GM23248 (cell line): Measurements from ENCODE around the gene KIF12. TPM values are rescaled to one million over a fixed set of nuclear protein-coding genes. Genes with fewer than 3 reads are reported as not detected.

Experiments
- DNase-seq: peaks from one replicate; pipeline ENCODE4 v3.0.0-alpha.2; 2015
- H2AFZ ChIP-seq: fragments of 200-600 bp; sonication (generic); 2 replicates; pipeline ENCODE4 v1.6.1; 2016; ENCODE audit warnings: antibody characterized with exemption
- H3F3A ChIP-seq: fragments of 200-600 bp; sonication (generic); 2 replicates; pipeline ENCODE4 v1.6.1; 2016; ENCODE audit warnings: mild to moderate bottlenecking, antibody characterized with exemption, mixed run types; ENCODE audit not compliant: insufficient read depth
- H3K27ac ChIP-seq: fragments of 200-600 bp; sonication (generic); 2 replicates; pipeline ENCODE4 v1.5.1; 2016; ENCODE audit warnings: mild to moderate bottlenecking
- H3K27me3 ChIP-seq: fragments of 200-600 bp; sonication (generic); replicated peaks from 2 replicates; pipeline ENCODE4 v1.6.1; 2016; ENCODE audit warnings: mild to moderate bottlenecking; ENCODE audit not compliant: insufficient read depth
- H3K36me3 ChIP-seq: fragments of 200-600 bp; sonication (generic); 2 replicates; pipeline ENCODE4 v1.6.1; 2016; ENCODE audit warnings: low read depth, mild to moderate bottlenecking
- H3K4me1 ChIP-seq: fragments of 200-600 bp; sonication (generic); 2 replicates; pipeline ENCODE4 v1.6.1; 2016; ENCODE audit warnings: mild to moderate bottlenecking; ENCODE audit not compliant: insufficient read depth
- H3K4me2 ChIP-seq: fragments of 200-600 bp; sonication (generic); one replicate; pipeline ENCODE4 v1.6.1; 2016; ENCODE audit warnings: mild to moderate bottlenecking; ENCODE audit not compliant: unreplicated experiment
- H3K4me3 ChIP-seq: fragments of 200-600 bp; sonication (generic); 2 replicates; pipeline ENCODE4 v1.5.1; 2016; ENCODE audit warnings: mild to moderate bottlenecking
- H3K79me2 ChIP-seq: fragments of 200-600 bp; sonication (generic); 2 replicates; pipeline ENCODE4 v1.6.1; 2016; ENCODE audit warnings: mild to moderate bottlenecking; ENCODE audit not compliant: insufficient read depth
- H3K9ac ChIP-seq: fragments of 200-600 bp; sonication (generic); 2 replicates; pipeline ENCODE4 v1.6.1; 2016; ENCODE audit warnings: mild to moderate bottlenecking
- H3K9me2 ChIP-seq: fragments of 200-600 bp; sonication (generic); 2 replicates; pipeline ENCODE4 v1.6.1; 2016; ENCODE audit warnings: mixed run types, mild to moderate bottlenecking, moderate library complexity; ENCODE audit not compliant: insufficient read depth
- H3K9me3 ChIP-seq: fragments of 200-600 bp; sonication (generic); one replicate; pipeline ENCODE4 v1.6.1; 2017; ENCODE audit warnings: low read depth
- H4K20me1 ChIP-seq: fragments of 200-600 bp; sonication (generic); 2 replicates; pipeline ENCODE4 v1.6.0; 2016; ENCODE audit not compliant: insufficient read depth
- EZH2 ChIP-seq: fragments of 200-600 bp; sonication (generic); IDR thresholded peaks from 2 replicates; pipeline ENCODE4 v1.6.1; 2018; ENCODE audit warnings: antibody characterized with exemption, mild to moderate bottlenecking; ENCODE audit not compliant: insufficient read depth, poor library complexity, severe bottlenecking
- EZH2phosphoT487 ChIP-seq: fragments of 200-600 bp; sonication (generic); IDR thresholded peaks from 2 replicates; pipeline ENCODE4 v1.6.1; 2018; ENCODE audit warnings: antibody characterized with exemption, moderate library complexity, mild to moderate bottlenecking, low read depth; ENCODE audit not compliant: insufficient read depth
- WGBS, 2 experiments: methylation state at CpG; one replicate each; pipeline ENCODE4 v1.1.6; 2015 to 2017; ENCODE audit warnings: low lambda C conversion rate in 2 of 2, low coverage in 1 of 2; ENCODE audit errors: missing lambda C conversion rate in 2 of 2; 5-methylcytosine and 5-hydroxymethylcytosine counted together
- in situ Hi-C: fragments of 300-500 bp; cut with MboI; formaldehyde crosslinking; loops from 2 replicates; pipeline ENCODE4 v1.15.0; 2020
- polyA plus RNA-seq: library from polyadenylated mRNA; unstranded; fragments of >200 nt; fragmentation: Nextera tagmentation; extraction: Ambion mirVana; gene quantifications from 2 replicates; pipeline ENCODE4 v1.2.1, GENCODE V29; 2016
- total RNA-seq: library from RNA; depleted of rRNA; stranded (reverse); fragments of >200 nt; shearing (Covaris generic); gene quantifications from 2 replicates; pipeline ENCODE4 v1.2.3, GENCODE V29; 2014

Gene KIF12
- total and polyA plus RNA-seq, 2 experiments from 2014 or later: not detected

GRCh38 chr9:114050226-114050568 lies 48.9 kb downstream of the KIF12 start:
- Histone ChIP-seq H3K4me3 (no peak overlapping the region), H3K4me2 (no peak overlapping the region), H3K4me1 (no peaks in the 10 kb centered on the region), H3K36me3 (no peaks in the 10 kb centered on the region), H2AFZ (no peak overlapping the region), H3F3A (no peaks in the 10 kb centered on the region), H3K27me3 (no peaks in the 10 kb centered on the region), H4K20me1 (no peaks in the 10 kb centered on the region), H3K79me2 (no peaks in the 10 kb centered on the region), H3K9me2 (no peaks in the 10 kb centered on the region), H3K9ac (no peak overlapping the region), H3K27ac (no peak overlapping the region), H3K9me3 (no peaks in the 10 kb centered on the region)
- in situ Hi-C loops: no loop called here
- 92 to 93% methylated on average over 11 of the region's 11 CpGs for WGBS, 2 experiments
- no peak for TF ChIP-seq EZH2phosphoT487
- no peak for TF ChIP-seq EZH2
- no peak for DNase-seq

DNA sequence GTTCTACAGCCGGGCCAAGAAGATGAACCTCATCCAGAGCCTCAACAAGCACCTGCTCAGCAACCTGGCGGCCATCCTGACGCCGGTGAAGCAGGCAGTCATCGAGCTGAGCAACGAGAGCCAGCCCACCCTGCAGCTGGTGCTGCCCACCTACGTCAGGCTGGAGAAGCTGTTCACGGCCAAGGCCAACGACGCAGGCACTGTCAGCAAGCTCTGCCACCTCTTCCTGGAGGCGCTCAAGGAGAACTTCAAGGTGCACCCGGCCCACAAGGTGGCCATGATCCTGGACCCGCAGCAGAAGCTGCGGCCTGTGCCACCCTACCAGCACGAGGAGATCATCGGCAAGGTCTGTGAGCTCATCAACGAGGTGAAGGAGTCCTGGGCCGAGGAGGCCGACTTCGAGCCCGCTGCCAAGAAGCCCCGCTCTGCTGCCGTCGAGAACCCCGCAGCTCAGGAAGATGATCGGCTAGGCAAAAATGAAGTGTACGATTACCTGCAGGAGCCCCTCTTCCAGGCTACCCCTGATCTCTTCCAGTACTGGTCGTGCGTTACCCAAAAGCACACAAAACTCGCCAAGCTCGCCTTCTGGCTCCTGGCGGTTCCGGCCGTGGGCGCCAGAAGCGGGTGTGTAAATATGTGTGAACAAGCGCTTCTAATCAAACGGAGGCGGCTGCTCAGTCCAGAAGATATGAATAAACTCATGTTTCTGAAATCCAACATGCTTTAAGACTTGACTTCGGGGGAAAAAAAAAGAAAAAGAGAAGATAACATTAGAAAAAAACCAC lies 49.5 kb downstream of the KIF12 start:
- Histone ChIP-seq H3K36me3 (no peaks in the 10 kb centered on the region), H3K79me2 (no peaks in the 10 kb centered on the region), H4K20me1 (no peaks in the 10 kb centered on the region), H3F3A (no peaks in the 10 kb centered on the region), H3K27me3 (no peaks in the 10 kb centered on the region), H3K4me2 (no peak overlapping the region), H3K4me1 (no peaks in the 10 kb centered on the region), H2AFZ (no peak overlapping the region), H3K9me2 (no peaks in the 10 kb centered on the region), H3K4me3 (no peak overlapping the region), H3K9me3 (no peaks in the 10 kb centered on the region), H3K9ac (no peak overlapping the region), H3K27ac (no peak overlapping the region)
- TF ChIP-seq EZH2 (no peak), EZH2phosphoT487 (no peak)
- DNase-seq: no peak
- 97% methylated on average over 40 of the region's 40 CpGs for WGBS, 2 experiments
- in situ Hi-C loops: no loop called here

GRCh38 chr9:114048533-114049415 lies 50.3 kb downstream of the KIF12 start:
- no peaks in the 10 kb centered on the region for H3K36me3 ChIP-seq
- H3K79me2 ChIP-seq: no peaks in the 10 kb centered on the region
- no peak overlapping the region for H3K4me3 ChIP-seq
- no peak overlapping the region for H3K4me2 ChIP-seq
- H4K20me1 ChIP-seq: no peaks in the 10 kb centered on the region
- TF ChIP-seq EZH2: no peak
- no peak for TF ChIP-seq EZH2phosphoT487
- no peaks in the 10 kb centered on the region for H3K27me3 ChIP-seq
- no peaks in the 10 kb centered on the region for H3F3A ChIP-seq
- no peaks in the 10 kb centered on the region for H3K9me2 ChIP-seq
- 96% methylated on average over 41 to 43 of the region's 44 CpGs for WGBS, 2 experiments
- H2AFZ ChIP-seq: no peak overlapping the region
- H3K9ac ChIP-seq: no peak overlapping the region
- H3K9me3 ChIP-seq: no peaks in the 10 kb centered on the region
- H3K27ac ChIP-seq: no peak overlapping the region
- H3K4me1 ChIP-seq: no peaks in the 10 kb centered on the region
- no peak for DNase-seq
- in situ Hi-C loops: no loop called here

GRCh38 chr9:114047717-114048116 lies 51.4 kb downstream of the KIF12 start:
- in situ Hi-C loops: no loop called here
- 89% methylated on average over 3 of the region's 3 CpGs for WGBS, 2 experiments
- DNase-seq: peak; percentile 30
- Histone ChIP-seq H3K27me3 (no peaks in the 10 kb centered on the region), H3K79me2 (no peaks in the 10 kb centered on the region), H3K27ac (no peak overlapping the region), H2AFZ (no peak overlapping the region), H3K4me3 (no peak overlapping the region), H3K9me2 (no peaks in the 10 kb centered on the region), H3K9ac (no peak overlapping the region), H3K9me3 (no peaks in the 10 kb centered on the region), H4K20me1 (no peaks in the 10 kb centered on the region), H3K36me3 (no peaks in the 10 kb centered on the region), H3K4me1 (no peaks in the 10 kb centered on the region), H3F3A (no peaks in the 10 kb centered on the region), H3K4me2 (no peak overlapping the region)
- TF ChIP-seq EZH2 (no peak), EZH2phosphoT487 (no peak)
